ENCODE data around the gene SMAD2.

- TF ChIP-seq, protein P1, sequence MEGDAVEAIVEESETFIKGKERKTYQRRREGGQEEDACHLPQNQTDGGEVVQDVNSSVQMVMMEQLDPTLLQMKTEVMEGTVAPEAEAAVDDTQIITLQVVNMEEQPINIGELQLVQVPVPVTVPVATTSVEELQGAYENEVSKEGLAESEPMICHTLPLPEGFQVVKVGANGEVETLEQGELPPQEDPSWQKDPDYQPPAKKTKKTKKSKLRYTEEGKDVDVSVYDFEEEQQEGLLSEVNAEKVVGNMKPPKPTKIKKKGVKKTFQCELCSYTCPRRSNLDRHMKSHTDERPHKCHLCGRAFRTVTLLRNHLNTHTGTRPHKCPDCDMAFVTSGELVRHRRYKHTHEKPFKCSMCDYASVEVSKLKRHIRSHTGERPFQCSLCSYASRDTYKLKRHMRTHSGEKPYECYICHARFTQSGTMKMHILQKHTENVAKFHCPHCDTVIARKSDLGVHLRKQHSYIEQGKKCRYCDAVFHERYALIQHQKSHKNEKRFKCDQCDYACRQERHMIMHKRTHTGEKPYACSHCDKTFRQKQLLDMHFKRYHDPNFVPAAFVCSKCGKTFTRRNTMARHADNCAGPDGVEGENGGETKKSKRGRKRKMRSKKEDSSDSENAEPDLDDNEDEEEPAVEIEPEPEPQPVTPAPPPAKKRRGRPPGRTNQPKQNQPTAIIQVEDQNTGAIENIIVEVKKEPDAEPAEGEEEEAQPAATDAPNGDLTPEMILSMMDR (IDR thresholded peaks at IDR 0.05): no peak
- TF ChIP-seq POLR2A (IDR thresholded peaks at IDR 0.05): no peak
These were observed 16.4 kb upstream of the SMAD2 start for GRCh38 chr18:47946889-47947288.

All from heart left ventricle (tissue), 13 donors.